ENCODE data around the gene KLHL11.

DNA sequence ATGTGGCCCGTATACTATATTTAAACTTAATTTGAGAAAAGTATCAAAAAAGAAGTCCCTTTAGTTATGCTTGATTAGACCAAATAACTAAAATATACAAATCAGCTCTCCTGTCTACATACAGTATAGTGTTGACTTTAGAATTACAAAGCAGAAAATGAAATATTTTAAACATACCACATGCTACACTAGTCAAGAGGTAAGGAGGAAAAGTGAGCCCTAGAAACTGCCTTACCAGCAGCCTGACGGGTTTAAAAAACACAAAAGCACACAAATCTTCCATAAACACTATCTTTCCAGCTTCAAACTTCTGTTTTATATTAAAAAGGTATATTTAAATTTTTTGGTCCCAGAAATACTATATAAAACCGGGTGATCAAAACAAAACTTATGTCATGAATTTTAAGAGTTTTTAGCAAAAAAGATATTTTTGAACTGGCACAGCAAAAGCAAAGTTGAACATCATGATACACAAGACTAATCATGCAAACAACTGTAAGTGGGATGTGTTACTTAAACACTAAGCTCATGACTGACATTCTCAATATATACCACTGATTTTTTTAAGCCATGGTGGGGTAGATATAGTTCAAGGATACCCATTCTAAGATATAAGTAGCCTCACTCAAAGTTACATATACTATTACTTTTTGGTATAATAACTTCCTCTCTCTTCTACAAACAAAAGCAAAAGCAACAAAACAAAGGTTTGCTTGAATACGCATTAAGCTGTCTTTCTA, 15.8 kb downstream of the KLHL11 start:
- TF ChIP-seq EP300 (IDR thresholded peaks at IDR 0.05) (no peak), POLR2A (IDR thresholded peaks at IDR 0.05) (no peak)
- TF ChIP-seq, protein P1, sequence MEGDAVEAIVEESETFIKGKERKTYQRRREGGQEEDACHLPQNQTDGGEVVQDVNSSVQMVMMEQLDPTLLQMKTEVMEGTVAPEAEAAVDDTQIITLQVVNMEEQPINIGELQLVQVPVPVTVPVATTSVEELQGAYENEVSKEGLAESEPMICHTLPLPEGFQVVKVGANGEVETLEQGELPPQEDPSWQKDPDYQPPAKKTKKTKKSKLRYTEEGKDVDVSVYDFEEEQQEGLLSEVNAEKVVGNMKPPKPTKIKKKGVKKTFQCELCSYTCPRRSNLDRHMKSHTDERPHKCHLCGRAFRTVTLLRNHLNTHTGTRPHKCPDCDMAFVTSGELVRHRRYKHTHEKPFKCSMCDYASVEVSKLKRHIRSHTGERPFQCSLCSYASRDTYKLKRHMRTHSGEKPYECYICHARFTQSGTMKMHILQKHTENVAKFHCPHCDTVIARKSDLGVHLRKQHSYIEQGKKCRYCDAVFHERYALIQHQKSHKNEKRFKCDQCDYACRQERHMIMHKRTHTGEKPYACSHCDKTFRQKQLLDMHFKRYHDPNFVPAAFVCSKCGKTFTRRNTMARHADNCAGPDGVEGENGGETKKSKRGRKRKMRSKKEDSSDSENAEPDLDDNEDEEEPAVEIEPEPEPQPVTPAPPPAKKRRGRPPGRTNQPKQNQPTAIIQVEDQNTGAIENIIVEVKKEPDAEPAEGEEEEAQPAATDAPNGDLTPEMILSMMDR (IDR thresholded peaks at IDR 0.05), result no peak
